Fibroblast of lung (primary cell): ENCODE results near the gene BAIAP3.

Source experiments
- CTCF ChIP-seq, 2 donors: IDR thresholded peaks in 1 of 2; conservative IDR thresholded peaks in 1 of 2; 1 replicate in 1 of 2; 2 replicates in 1 of 2; pipeline ENCODE4 v1.5.1; 2011 to 2012; ENCODE audit warnings: low read length in 2 of 2, control low read depth in 1 of 2, inconsistent platforms in 1 of 2, low read depth in 1 of 2, mild to moderate bottlenecking in 1 of 2
- EZH2 ChIP-seq: IDR thresholded peaks from 2 replicates; pipeline ENCODE4 v1.5.1; 2012; ENCODE audit warnings: low read length, control low read depth, mild to moderate bottlenecking; ENCODE audit errors: missing control alignments

GRCh38 chr16:1345087-1345486 is 11.6 kb downstream of the BAIAP3 start:
- TF ChIP-seq CTCF (conservative IDR thresholded peaks at IDR 0.05 in 1 of 2, IDR thresholded peaks at IDR 0.05 in 1 of 2; ENCODE audit: low read depth in 1 of 2, low read length in 2 of 2) (no peak), EZH2 (no peak)
